GM12873 (cell line): ENCODE measurements around the gene ABHD13.

ENCODE experiments used
- TF ChIP-seq, protein P1 (sequence below): IDR thresholded peaks from 2 replicates; pipeline ENCODE4 v1.5.1; 2012; ENCODE audit warnings: low read depth, mild to moderate bottlenecking, moderate library complexity, low read length, control low read depth; ENCODE audit not compliant: insufficient read depth; ENCODE audit errors: missing control alignments

ABHD13 gene

DNA sequence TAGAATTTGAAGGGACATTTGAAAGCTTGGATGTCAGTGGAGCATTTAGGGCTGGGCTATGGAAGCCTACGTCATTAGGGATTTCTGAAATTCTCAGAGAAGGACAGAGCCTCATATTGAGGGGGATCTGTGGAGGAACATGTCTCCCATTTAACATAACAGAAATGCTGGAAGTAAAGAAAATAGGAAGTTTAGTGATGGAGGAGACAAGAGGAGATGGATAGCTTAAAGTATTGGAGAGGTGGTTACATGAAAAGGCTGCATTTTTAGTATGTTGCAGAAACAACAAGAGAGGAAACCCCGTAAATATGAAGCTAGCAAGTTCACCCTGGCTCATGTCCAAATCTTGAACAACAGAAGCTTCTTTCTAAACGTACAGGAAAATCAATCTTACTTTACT, 27.3 kb upstream of the ABHD13 start:
- TF ChIP-seq, protein P1, sequence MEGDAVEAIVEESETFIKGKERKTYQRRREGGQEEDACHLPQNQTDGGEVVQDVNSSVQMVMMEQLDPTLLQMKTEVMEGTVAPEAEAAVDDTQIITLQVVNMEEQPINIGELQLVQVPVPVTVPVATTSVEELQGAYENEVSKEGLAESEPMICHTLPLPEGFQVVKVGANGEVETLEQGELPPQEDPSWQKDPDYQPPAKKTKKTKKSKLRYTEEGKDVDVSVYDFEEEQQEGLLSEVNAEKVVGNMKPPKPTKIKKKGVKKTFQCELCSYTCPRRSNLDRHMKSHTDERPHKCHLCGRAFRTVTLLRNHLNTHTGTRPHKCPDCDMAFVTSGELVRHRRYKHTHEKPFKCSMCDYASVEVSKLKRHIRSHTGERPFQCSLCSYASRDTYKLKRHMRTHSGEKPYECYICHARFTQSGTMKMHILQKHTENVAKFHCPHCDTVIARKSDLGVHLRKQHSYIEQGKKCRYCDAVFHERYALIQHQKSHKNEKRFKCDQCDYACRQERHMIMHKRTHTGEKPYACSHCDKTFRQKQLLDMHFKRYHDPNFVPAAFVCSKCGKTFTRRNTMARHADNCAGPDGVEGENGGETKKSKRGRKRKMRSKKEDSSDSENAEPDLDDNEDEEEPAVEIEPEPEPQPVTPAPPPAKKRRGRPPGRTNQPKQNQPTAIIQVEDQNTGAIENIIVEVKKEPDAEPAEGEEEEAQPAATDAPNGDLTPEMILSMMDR, result no peak

DNA sequence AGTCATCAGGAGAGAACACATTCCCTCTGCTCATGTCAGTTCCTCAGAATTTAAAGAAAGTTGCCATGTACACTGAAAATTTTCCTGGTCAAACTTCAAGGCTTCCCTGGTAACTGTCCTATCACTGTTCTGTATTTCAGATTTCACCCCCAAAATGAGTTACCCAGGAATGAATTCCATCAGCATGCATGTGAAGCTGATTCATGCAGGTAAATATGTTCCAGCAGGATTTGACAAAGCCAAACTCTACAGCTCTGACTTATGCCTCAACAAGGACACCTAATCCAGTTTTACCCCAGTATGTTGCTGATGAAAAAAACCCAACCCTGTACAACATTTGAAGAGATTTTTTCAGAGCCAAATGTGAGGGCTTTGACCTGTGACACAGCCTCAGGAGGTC, 24.4 kb upstream of the ABHD13 start:
- TF ChIP-seq, protein P1, result no peak

DNA sequence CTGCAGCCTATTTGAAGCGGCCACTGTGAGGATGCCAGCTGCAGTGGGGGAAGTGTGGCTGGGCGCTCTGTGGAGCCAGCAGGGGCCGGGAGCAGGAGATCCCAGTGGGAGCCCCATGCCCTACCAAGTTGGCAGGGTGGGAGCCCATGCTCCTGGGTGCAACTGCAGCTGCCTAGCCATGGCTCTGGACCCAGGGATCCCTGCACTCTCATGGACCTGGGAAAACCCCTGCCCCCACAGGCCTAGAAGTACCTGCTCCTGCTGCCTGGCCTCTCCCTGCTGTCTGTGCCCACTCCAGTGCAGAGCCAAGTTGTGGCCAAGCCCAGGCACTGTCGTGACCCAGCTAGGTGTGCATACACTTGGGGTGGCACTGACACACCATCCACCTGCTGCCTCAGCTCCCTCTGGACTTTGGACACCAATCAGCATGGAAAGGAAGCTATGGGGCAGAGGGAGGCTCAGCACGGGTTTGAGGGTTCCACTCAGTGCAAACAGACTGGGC, 23.7 kb upstream of the ABHD13 start:
- TF ChIP-seq, protein P1, result no peak

DNA sequence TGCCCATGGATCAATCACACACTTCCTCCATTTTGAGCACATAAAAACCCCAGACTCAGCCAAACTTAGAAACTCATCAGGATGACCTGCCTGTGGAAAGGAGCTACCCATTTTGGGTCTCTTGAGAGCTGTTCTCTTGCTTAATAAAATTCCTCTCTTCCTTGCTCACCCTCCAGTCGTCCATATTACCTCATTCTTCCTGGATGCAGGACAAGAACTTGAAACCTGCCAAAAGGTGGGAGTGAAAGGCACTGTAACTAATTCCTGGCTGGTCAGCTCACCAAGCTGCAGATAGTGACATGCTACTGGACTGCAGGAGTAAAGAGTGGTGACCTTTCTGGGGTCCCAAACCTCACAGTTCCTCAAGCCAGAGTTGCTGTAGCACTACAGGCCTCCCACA, 23.0 kb upstream of the ABHD13 start:
- TF ChIP-seq, protein P1, result no peak

DNA sequence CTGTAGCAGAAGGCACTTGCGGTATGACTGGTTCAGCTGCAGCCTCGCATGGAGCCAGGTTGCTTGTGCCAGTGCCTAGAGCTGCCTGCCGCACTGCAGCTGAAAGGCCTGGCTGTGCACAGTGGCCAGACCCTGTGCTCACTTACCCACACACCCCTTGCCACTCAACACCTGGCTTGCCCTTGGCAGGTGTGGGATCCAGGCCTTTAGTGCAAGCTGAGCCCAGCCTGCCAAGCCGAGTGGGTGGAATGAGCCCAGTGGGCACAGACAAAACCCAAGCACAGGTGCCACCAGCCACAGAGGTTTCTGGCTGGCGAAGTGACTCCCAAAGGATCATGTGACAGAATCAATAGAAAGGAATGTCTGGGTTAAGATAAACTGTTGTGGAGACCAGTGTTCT, 22.3 kb upstream of the ABHD13 start:
- TF ChIP-seq, protein P1, result no peak

DNA sequence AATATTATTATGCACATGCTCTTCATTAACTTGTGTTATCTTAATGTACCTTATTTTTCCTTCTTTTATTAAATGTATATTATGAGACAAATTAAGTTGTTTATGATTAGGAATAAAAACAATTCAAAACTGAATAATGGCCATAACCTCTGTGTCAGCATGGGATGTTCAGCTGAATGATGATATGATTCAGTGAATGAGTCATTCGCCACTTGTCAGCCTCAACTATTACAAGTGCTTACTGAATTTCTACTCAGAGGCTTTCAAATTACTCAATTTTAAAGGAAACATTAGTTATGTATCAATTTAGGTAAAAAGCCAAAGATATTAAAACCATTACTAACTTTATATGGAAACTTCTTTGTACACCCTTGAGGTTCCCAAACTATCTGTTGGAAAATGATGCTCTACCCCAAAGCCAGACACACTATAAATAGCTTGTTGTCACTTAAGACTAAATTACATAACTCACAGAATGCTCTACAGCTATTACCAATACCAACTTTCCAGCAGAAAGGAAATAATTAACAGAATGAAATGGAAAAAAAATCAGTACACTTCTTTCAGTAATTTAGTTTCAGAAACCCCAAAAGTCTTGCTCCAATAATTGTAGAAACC, 17.3 kb upstream of the ABHD13 start:
- TF ChIP-seq, protein P1, result no peak

DNA sequence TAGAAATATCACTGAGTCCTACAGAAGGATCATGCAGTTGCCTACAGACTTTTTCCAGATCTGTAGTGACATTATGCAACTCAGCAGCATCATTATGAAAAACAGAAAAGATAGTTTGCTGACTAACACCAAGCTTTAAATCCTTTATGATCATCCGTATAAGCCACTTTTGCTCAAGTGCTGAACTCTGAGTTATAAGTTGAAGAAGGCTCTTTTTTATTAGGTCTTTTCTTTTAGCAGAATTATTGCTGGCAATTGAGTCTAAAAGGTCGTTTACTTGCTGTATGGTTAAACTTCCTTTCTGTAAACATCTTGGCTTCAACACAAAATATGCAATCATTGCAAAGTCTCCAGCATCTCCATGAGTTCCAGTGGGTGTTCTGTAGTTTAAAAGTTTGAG, 7.6 kb upstream of the ABHD13 start:
- TF ChIP-seq, protein P1, result no peak

DNA sequence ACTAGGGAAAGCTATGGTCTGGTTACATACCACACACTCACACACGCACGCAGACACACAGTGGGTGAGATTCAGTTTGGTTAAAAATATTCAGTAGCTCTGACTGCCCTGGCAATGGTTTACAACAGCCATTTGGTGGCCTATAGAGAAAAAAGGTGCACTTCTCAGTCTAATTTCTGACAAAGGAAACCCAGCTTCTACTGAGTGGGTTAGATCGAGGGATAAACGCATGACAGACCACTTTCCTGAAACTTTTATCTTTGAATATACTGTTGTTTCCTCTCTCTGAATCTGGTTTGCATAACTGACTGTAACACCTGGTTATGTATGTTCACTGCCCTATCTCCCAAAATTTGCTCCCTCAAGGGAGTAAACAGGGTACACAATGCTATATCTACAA, 5.3 kb upstream of the ABHD13 start:
- TF ChIP-seq, protein P1, result no peak
